ENCODE results near the gene DCP1A.

DNA sequence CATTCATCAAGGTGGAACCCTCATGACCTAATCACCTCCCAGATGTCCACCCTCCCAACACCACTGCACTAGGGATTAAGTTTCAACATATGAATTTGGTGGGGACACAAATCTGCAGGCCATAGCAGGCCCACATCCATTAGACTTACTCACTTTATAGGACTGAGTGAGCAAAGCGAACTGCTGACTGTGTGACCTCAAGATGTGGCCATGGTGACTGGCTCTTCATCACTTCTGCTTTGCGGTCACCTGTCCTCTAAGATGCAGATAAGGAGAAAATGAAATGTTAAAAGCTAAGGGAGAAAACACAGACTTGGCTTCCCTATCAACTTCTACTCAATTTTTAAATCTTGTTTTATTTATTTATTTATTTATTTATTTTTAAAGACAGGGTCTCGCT, 14.5 kb upstream of the DCP1A start:
- TF ChIP-seq, protein P1, sequence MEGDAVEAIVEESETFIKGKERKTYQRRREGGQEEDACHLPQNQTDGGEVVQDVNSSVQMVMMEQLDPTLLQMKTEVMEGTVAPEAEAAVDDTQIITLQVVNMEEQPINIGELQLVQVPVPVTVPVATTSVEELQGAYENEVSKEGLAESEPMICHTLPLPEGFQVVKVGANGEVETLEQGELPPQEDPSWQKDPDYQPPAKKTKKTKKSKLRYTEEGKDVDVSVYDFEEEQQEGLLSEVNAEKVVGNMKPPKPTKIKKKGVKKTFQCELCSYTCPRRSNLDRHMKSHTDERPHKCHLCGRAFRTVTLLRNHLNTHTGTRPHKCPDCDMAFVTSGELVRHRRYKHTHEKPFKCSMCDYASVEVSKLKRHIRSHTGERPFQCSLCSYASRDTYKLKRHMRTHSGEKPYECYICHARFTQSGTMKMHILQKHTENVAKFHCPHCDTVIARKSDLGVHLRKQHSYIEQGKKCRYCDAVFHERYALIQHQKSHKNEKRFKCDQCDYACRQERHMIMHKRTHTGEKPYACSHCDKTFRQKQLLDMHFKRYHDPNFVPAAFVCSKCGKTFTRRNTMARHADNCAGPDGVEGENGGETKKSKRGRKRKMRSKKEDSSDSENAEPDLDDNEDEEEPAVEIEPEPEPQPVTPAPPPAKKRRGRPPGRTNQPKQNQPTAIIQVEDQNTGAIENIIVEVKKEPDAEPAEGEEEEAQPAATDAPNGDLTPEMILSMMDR (IDR thresholded peaks at IDR 0.05; ENCODE audit: low read length) = no peak
- TF ChIP-seq EZH2 (IDR thresholded peaks at IDR 0.05; ENCODE audit: borderline replicate concordance, low read length) = no peak

Data from OCI-LY1 (cell line).